Measurements from ENCODE around the gene LSM14A.

DNA sequence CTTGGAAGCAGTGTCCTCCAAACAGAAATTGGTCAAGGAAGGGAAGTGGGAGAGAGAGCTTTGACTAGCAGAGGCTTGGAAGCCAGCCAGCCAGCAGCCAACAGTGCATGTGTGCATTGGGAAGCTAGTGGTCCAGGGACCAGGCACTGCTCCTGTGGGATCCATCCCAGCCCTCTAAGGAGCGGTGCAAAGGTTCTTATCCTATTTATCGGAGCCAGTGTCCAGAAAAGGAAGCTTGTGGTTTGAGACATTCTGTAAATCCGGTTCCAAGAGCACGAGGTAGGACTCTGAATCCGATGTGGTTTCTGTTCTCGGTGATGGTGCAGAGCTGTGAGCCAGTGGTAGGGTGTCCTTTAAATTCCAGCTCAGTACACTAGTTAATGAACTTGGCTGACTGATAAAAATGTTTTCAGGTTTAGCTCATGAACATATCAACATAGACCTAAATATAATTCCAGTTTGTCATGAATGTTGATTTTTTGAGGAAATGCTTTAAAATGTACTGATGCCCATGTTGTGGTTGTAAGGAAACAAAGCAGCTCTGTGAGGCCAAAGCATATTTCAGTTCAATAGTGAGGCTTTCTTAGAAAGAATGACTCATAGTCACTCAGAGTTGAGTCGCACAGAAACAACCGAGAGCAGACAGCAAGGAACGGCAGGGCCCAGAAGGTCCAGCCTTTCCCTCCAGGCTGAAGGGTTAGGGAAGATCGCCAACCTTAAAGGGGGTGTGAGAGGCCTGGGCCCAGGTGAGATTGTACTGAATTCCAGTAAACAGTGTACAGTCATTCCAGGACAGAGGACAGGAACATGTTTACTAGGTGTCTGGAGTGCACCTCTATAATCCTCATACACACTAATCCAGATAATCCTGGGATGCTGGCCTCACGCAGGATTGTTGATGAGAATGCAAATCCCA, 60.5 kb downstream of the LSM14A start:
- TF ChIP-seq, protein P1, sequence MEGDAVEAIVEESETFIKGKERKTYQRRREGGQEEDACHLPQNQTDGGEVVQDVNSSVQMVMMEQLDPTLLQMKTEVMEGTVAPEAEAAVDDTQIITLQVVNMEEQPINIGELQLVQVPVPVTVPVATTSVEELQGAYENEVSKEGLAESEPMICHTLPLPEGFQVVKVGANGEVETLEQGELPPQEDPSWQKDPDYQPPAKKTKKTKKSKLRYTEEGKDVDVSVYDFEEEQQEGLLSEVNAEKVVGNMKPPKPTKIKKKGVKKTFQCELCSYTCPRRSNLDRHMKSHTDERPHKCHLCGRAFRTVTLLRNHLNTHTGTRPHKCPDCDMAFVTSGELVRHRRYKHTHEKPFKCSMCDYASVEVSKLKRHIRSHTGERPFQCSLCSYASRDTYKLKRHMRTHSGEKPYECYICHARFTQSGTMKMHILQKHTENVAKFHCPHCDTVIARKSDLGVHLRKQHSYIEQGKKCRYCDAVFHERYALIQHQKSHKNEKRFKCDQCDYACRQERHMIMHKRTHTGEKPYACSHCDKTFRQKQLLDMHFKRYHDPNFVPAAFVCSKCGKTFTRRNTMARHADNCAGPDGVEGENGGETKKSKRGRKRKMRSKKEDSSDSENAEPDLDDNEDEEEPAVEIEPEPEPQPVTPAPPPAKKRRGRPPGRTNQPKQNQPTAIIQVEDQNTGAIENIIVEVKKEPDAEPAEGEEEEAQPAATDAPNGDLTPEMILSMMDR (IDR thresholded peaks at IDR 0.05; ENCODE audit: low read depth, low read length) = no peak
- TF ChIP-seq POLR2A (IDR thresholded peaks at IDR 0.05; ENCODE audit: extremely low read depth, insufficient read length) = no peak

Measured in NB4 (cell line).